Activated CD4-positive, alpha-beta T cell treated with anti-CD3 and anti-CD28 coated beads, Interleukin-2, Interleukin-6, amounts not matched to agents 100 ng/mL and 50 ng/mL, durations not matched to agents 16 hours and 8 hours (primary cell): Measurements from ENCODE around the gene STK31.
A peak's percentile ranks its signal among the peaks of the same experiment; 100 is the strongest.
"Not testable (repeated sequence)": the region's sequence is repeated elsewhere in the genome, so short reads cannot be mapped to it uniquely, and the experiment has no call there.

Source experiments
- DNase-seq: peaks from one replicate; pipeline ENCODE4 v3.0.0-alpha.2; 2020

The STK31 gene

DNA sequence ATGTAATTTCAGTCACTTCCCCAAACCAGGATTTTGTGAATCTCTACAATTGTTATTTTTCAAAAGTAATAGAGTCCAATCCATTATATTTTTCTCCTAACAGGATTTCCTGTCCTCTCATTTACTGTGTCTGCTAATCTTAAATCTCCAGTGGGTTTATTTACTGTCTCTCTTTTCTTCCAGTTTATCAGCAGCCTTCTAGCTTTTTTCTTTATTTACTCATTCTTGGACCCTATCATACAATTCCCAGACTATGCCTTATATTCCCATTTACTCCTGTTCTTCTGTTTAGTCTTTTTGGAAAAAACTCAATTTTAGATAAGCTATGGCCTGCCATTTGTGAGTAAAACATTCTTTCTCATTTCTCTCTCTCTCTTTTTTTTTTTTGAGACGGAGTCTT lies 94.7 kb downstream of the STK31 start:
- no peak for DNase-seq

GRCh38 chr7:23808421-23808820 lies 98.4 kb downstream of the STK31 start:
- DNase-seq, result no peak

DNA sequence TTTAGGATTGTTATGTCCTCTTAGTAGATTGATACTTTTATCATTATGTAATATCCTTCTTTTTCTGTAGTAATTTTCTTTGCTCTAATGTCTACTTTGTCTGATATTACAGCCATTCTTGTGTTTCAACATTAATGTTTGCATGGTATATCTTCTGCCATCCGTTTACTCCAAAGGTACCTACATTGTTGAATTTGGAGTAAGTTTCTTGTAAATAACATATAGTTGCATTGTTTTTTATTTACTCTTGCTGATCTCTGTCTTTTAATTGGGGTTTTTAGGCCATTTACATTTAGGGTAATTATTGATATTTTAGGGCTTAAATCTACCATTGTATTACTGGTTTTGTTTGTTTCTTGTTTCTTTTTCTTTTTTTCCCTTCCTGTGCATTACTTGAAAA lies 100.1 kb downstream of the STK31 start:
- DNase-seq, result no peak

DNA sequence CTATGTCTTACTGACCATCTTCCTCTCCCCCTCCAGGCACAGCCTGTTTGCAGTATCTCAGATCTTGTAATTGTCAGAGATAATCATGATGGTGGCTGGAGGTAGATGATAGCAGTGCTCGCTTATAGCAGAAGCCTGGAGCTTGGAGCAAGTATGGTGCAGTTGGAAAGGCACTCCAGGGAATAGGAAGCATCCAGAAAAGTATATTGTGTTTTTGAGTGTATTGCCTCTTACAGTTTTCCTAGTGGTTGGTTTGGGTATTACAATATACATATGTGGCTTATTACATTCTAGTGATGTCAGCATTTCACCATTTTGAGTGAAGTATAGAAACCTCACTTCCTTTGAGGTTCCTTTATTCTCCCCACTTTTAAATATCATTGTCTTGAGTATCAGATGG lies 101.5 kb downstream of the STK31 start:
- DNase-seq, result peak; percentile 7

DNA sequence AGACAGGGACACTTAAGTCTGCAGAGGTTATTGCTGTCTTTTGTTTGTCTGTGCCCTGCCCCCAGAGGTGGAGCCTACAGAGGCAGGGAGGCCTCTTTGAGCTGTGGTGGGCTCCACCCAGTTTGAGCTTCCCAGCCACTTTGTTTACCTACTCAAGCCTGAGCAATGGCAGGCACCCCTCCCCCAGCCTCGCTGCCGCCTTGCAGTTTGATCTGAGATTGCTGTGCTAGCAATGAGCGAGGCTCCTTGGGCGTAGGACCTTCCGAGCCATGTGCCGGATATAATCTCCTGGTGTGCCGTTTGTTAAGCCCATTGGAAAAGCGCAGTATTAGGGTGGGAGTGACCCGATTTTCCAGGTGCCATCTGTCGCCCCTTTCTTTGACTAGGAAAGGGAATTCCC lies 118.1 kb downstream of the STK31 start:
- not testable (repeated sequence) for DNase-seq

GRCh38 chr7:23832733-23833132 lies 122.7 kb downstream of the STK31 start:
- DNase-seq, result not testable (repeated sequence)

- no peak for DNase-seq
Measured at GRCh38 chr7:23833405-23833804, 123.4 kb downstream of the STK31 start.

DNA sequence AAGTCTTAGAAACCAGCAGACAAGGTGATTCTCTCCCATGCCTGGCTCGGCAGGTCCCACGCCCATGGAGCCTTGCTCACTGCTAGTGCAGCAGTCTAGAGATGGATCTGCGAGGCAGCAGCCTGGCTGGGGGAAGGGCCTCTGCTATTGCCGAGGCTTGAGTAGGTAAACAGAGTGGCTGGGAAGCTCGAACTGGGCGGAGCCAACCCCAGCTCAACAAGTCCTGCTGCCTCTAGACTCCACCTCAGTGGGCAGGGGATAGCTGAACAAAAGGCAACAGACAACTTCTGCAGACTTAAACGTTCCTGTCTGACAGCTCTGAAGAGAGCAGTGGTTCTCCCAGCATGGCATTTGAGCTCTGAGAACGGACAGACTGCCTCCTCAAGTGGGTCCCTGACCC lies 134.8 kb downstream of the STK31 start:
- DNase-seq, result not testable (repeated sequence)

DNA sequence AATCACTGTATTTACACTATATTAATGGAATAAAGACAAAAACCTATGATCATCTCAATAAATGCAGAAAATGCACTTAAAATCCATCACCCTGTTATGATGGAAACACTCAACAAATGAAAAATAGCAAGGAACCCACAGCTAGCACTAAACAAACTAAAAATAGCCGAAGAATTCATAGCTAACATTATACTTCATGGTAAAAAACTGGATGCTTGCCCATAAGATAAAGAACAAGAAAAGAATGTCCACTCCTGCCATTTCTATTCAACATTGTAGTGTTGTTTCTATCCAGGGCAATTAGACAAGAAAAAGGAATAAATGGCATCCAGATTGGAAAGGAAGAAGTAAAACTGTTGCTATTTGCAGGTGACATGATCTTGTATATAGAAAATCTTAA lies 142.1 kb downstream of the STK31 start:
- no peak for DNase-seq

- no peak for DNase-seq
Measured at GRCh38 chr7:23852988-23853387, 143.0 kb downstream of the STK31 start.

DNA sequence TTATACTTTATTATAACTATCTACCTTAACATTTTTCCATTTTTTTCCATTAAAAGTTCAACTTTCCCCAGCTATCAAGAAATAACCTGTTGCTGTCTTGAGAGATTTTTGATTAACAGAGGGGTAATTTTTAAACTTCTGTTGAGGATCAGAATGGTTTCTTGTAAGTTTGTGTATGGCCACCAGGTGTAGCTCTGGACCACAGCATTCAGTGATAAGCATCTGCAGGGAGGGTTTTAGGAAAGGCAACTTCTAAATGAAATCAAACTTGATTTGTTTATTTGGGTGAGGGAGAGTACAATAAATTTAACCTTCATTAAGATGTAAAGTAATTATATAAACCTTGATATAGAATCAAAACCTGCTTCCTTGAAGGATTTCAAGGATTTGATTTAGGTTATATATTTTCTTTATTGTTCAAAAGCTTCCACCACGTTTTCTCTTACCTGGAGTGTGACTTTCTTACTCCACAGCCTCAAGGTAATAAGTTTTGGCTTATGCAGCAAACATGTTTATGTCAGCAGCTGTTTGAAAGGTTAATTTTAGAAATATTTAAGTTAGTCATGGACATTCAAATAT lies 153.3 kb downstream of the STK31 start:
- DNase-seq, result peak; percentile 34

GRCh38 chr7:23864973-23865372 lies 155.0 kb downstream of the STK31 start:
- no peak for DNase-seq

- DNase-seq, result no peak
Measured at GRCh38 chr7:23873306-23873705, 163.3 kb downstream of the STK31 start.

GRCh38 chr7:23876526-23876925 lies 166.5 kb downstream of the STK31 start:
- not testable (repeated sequence) for DNase-seq
